WTC11 (cell line): ENCODE results near the gene KANSL3. TPM values are rescaled to one million over a fixed set of nuclear protein-coding genes. Genes with fewer than 3 reads are reported as not detected.

Experiments used
- ATAC-seq: fragments of 200-7000 bp; cut with Tn5 transposase; 2 replicates; pipeline ENCODE4 v1.10.0; 2021; ENCODE audit warnings: mild to moderate bottlenecking, moderate library complexity
- CTCF ChIA-PET: fragments of 300-600 bp; sonication (Branson Sonifier 250); formaldehyde crosslinking; loops from one replicate; lab custom pipeline; 2021; ENCODE audit warnings: antibody characterized with exemption; lab: Charles Lee
- POLR2A ChIA-PET: fragments of 350-600 bp; sonication (Branson Sonifier 250); formaldehyde crosslinking; loops from one replicate; lab custom pipeline; 2021; ENCODE audit warnings: antibody characterized with exemption; lab: Charles Lee
- DNase-seq: peaks from one replicate; pipeline ENCODE4 v3.0.0; 2021; ENCODE audit warnings: low spot score
- H3K27ac Mint-ChIP-seq: 2 replicates; pipeline ENCODE4 v1.8.0; 2021; ENCODE audit warnings: mixed read lengths
- H3K27me3 Mint-ChIP-seq: 2 replicates; pipeline ENCODE4 v1.8.0; 2021; ENCODE audit warnings: low read depth, mild to moderate bottlenecking, moderate library complexity, mixed read lengths
- H3K36me3 Mint-ChIP-seq: 2 replicates; pipeline ENCODE4 v1.8.0; 2021; ENCODE audit warnings: mixed read lengths
- H3K4me1 Mint-ChIP-seq: 2 replicates; pipeline ENCODE4 v1.8.0; 2022; ENCODE audit warnings: mixed read lengths
- H3K4me3 Mint-ChIP-seq: 2 replicates; pipeline ENCODE4 v1.8.0; 2021; ENCODE audit warnings: mild to moderate bottlenecking, moderate library complexity, mixed read lengths
- H3K9me3 Mint-ChIP-seq: 2 replicates; pipeline ENCODE4 v1.8.0; 2021; ENCODE audit warnings: mixed read lengths
- AR ChIP-seq: fragments of 250-450 bp; sonication (Bioruptor Pico); IDR thresholded peaks from 2 replicates; pipeline ENCODE4 v1.9.0; 2021; ENCODE audit warnings: mild to moderate bottlenecking
- ATF1 ChIP-seq: sonication (generic); formaldehyde crosslinking; IDR thresholded peaks from 2 replicates; pipeline ENCODE4 v1.8.1; 2023; ENCODE audit warnings: mild to moderate bottlenecking, moderate library complexity, missing genetic modification reagents
- ATF3 ChIP-seq: sonication (generic); formaldehyde crosslinking; conservative IDR thresholded peaks from 2 replicates; pipeline ENCODE4 v1.8.1; 2022; ENCODE audit warnings: mild to moderate bottlenecking, missing genetic modification reagents
- ERG ChIP-seq: fragments of 250-450 bp; sonication (Bioruptor Pico); IDR thresholded peaks from 2 replicates; pipeline ENCODE4 v1.8.0; 2021; ENCODE audit warnings: mild to moderate bottlenecking
- FOXJ3 ChIP-seq: sonication (generic); formaldehyde crosslinking; IDR thresholded peaks from 2 replicates; pipeline ENCODE4 v1.9.0; 2021; ENCODE audit warnings: missing genetic modification reagents, mild to moderate bottlenecking, borderline replicate concordance
- FOXP4 ChIP-seq: sonication (generic); formaldehyde crosslinking; IDR thresholded peaks from 2 replicates; pipeline ENCODE4 v1.8.0; 2022; ENCODE audit warnings: mild to moderate bottlenecking, missing genetic modification reagents
- HMGXB4 ChIP-seq: sonication (generic); formaldehyde crosslinking; IDR thresholded peaks from 2 replicates; pipeline ENCODE4 v1.8.1; 2023; ENCODE audit warnings: mild to moderate bottlenecking, moderate library complexity, missing genetic modification reagents
- KAT7 ChIP-seq: sonication (generic); formaldehyde crosslinking; IDR thresholded peaks from 2 replicates; pipeline ENCODE4 v1.8.1; 2023; ENCODE audit warnings: missing genetic modification reagents, mild to moderate bottlenecking, borderline replicate concordance
- MXD4 ChIP-seq: fragments of 250-450 bp; sonication (Bioruptor Pico); IDR thresholded peaks from 2 replicates; pipeline ENCODE4 v1.8.0; 2021; ENCODE audit warnings: mild to moderate bottlenecking, moderate library complexity, borderline replicate concordance
- NFATC4 ChIP-seq: fragments of 250-450 bp; sonication (Bioruptor Pico); IDR thresholded peaks from 2 replicates; pipeline ENCODE4 v1.9.0; 2021; ENCODE audit warnings: mild to moderate bottlenecking
- NFE2L1 ChIP-seq: sonication (generic); formaldehyde crosslinking; IDR thresholded peaks from 2 replicates; pipeline ENCODE4 v1.8.1; 2023; ENCODE audit warnings: missing genetic modification reagents
- OVOL2 ChIP-seq: fragments of 250-450 bp; sonication (Bioruptor Pico); IDR thresholded peaks from 2 replicates; pipeline ENCODE4 v1.9.0; 2021; ENCODE audit warnings: mild to moderate bottlenecking, borderline replicate concordance
- SMAD4 ChIP-seq: sonication (generic); formaldehyde crosslinking; IDR thresholded peaks from 2 replicates; pipeline ENCODE4 v1.8.0; 2022; ENCODE audit warnings: mild to moderate bottlenecking, missing genetic modification reagents
- SOX15 ChIP-seq: fragments of 250-450 bp; sonication (Bioruptor Pico); IDR thresholded peaks from 2 replicates; pipeline ENCODE4 v1.9.0; 2021; ENCODE audit warnings: mild to moderate bottlenecking
- USF2 ChIP-seq: sonication (generic); formaldehyde crosslinking; IDR thresholded peaks from 2 replicates; pipeline ENCODE4 v1.8.1; 2023; ENCODE audit warnings: mild to moderate bottlenecking, missing genetic modification reagents, moderate library complexity
- ZBTB21 ChIP-seq: sonication (generic); formaldehyde crosslinking; IDR thresholded peaks from 2 replicates; pipeline ENCODE4 v1.8.1; 2023; ENCODE audit warnings: mild to moderate bottlenecking, missing genetic modification reagents, borderline replicate concordance
- ZNF138 ChIP-seq: sonication (generic); formaldehyde crosslinking; conservative IDR thresholded peaks from 2 replicates; pipeline ENCODE4 v1.8.1; 2022; ENCODE audit warnings: mild to moderate bottlenecking, moderate library complexity, missing genetic modification reagents
- ZNF317 ChIP-seq: sonication (generic); formaldehyde crosslinking; IDR thresholded peaks from 2 replicates; pipeline ENCODE4 v1.8.1; 2023; ENCODE audit warnings: low read depth, mild to moderate bottlenecking, moderate library complexity, missing genetic modification reagents, borderline replicate concordance
- ZNF396 ChIP-seq: fragments of 250-450 bp; sonication (Bioruptor Pico); IDR thresholded peaks from 2 replicates; pipeline ENCODE4 v1.8.0; 2021; ENCODE audit warnings: mild to moderate bottlenecking, moderate library complexity, borderline replicate concordance
- ZNF512 ChIP-seq: sonication (generic); formaldehyde crosslinking; IDR thresholded peaks from 2 replicates; pipeline ENCODE4 v1.8.1; 2022; ENCODE audit warnings: missing genetic modification reagents, borderline replicate concordance
- total RNA-seq: library from RNA; stranded (reverse); gene quantifications from 3 replicates; pipeline ENCODE4 v1.2.3, GENCODE V29; 2021

KANSL3 gene
- total RNA-seq, 1 experiment from 2014 or later: 32.5 TPM

- H3K27ac Mint-ChIP-seq: no peak overlapping the region
- H3K27me3 Mint-ChIP-seq: no peaks in the 10 kb centered on the region
- ChIA-PET POLR2A (no interaction called here), CTCF (interaction anchor here (0.6 to 1.4 kb wide), 7 partner anchors 39 to 254 kb away, joined by 3 to 5 read pairs (median 4); partner anchors contain the start of genes ANKRD39, CNNM4 and FER1L5)
- no peak for TF ChIP-seq SOX15 (CRISPR knock-in tag)
- TF ChIP-seq ZNF512 (CRISPR knock-in tag): no peak
- no peak for TF ChIP-seq ZNF396 (CRISPR knock-in tag)
- no peak for TF ChIP-seq ATF1 (CRISPR knock-in tag)
- no peak for TF ChIP-seq FOXJ3 (CRISPR knock-in tag)
- no peak for TF ChIP-seq MXD4 (CRISPR knock-in tag)
- TF ChIP-seq ZNF317 (CRISPR knock-in tag): no peak
- no peak for TF ChIP-seq AR (CRISPR knock-in tag)
- no peak for TF ChIP-seq ERG (CRISPR knock-in tag)
- TF ChIP-seq OVOL2: no peak
- no peak for TF ChIP-seq KAT7 (CRISPR knock-in tag)
- no peak for TF ChIP-seq NFE2L1
- no peak for TF ChIP-seq ZBTB21 (CRISPR knock-in tag)
- TF ChIP-seq ATF3 (CRISPR knock-in tag): no peak
- TF ChIP-seq USF2 (CRISPR knock-in tag): no peak
- no peak for TF ChIP-seq FOXP4 (CRISPR knock-in tag)
- no peak for TF ChIP-seq SMAD4
- TF ChIP-seq NFATC4 (CRISPR knock-in tag): no peak
- no peak for TF ChIP-seq HMGXB4
- no peak for TF ChIP-seq ZNF138 (CRISPR knock-in tag)
- no peaks in the 10 kb centered on the region for H3K4me1 Mint-ChIP-seq
- no peak overlapping the region for H3K4me3 Mint-ChIP-seq
- ATAC-seq (peak; percentile 74), DNase-seq (peak; percentile 24)
- H3K9me3 Mint-ChIP-seq: no peaks in the 10 kb centered on the region
- peaks cover 89% of the 10 kb centered on the region for H3K36me3 Mint-ChIP-seq
Measured at GRCh38 chr2:96604104-96604503, 34.0 kb downstream of the KANSL3 start.
